ENCODE measurements around the gene IFIT3. TPM values are rescaled to one million over a fixed set of nuclear protein-coding genes. Genes with fewer than 3 reads are reported as not detected.
"Not testable (repeated sequence)": the region's sequence is repeated elsewhere in the genome, so short reads cannot be mapped to it uniquely, and the experiment has no call there.

Gene IFIT3
- total RNA-seq, 1 experiment from 2014 or later = 4.5 TPM

- DNase-seq (ENCODE audit: low read depth, low spot score); in situ Hi-C loops (cut with HindIII; ENCODE audit: low pct_unique_long_range_greater_than_20kb, low sequenced_read_pairs): not testable (repeated sequence)
Observed at GRCh38 chr10:89325081-89325480, 2.7 kb upstream of the IFIT3 start.

- in situ Hi-C loops (cut with HindIII; ENCODE audit: low pct_unique_long_range_greater_than_20kb, low sequenced_read_pairs); DNase-seq (ENCODE audit: low read depth, low spot score): not testable (repeated sequence)
Observed at GRCh38 chr10:89325856-89326255, 1.9 kb upstream of the IFIT3 start.

- in situ Hi-C loops (cut with HindIII; ENCODE audit: low pct_unique_long_range_greater_than_20kb, low sequenced_read_pairs) = no loop called here
- no peak for DNase-seq (ENCODE audit: low read depth, low spot score)
Observed at GRCh38 chr10:89329151-89329550, 1.4 kb downstream of the IFIT3 start.

GRCh38 chr10:89330014-89330413 is 2.2 kb downstream of the IFIT3 start:
- DNase-seq (ENCODE audit: low read depth, low spot score); in situ Hi-C loops (cut with HindIII; ENCODE audit: low pct_unique_long_range_greater_than_20kb, low sequenced_read_pairs): not testable (repeated sequence)

- DNase-seq (ENCODE audit: low read depth, low spot score) = no peak
- in situ Hi-C loops (cut with HindIII; ENCODE audit: low pct_unique_long_range_greater_than_20kb, low sequenced_read_pairs) = no loop called here
Observed at GRCh38 chr10:89330537-89331212, 2.9 kb downstream of the IFIT3 start.

- DNase-seq (ENCODE audit: low read depth, low spot score); in situ Hi-C loops (cut with HindIII; ENCODE audit: low pct_unique_long_range_greater_than_20kb, low sequenced_read_pairs): not testable (repeated sequence)
Observed at GRCh38 chr10:89331487-89332122, 3.8 kb downstream of the IFIT3 start.

GRCh38 chr10:89332123-89332633 is 4.4 kb downstream of the IFIT3 start:
- peak; percentile 26 for DNase-seq (ENCODE audit: low read depth, low spot score)
- in situ Hi-C loops (cut with HindIII; ENCODE audit: low pct_unique_long_range_greater_than_20kb, low sequenced_read_pairs) = no loop called here

- DNase-seq (ENCODE audit: low read depth, low spot score) = no peak
- in situ Hi-C loops (cut with HindIII; ENCODE audit: low pct_unique_long_range_greater_than_20kb, low sequenced_read_pairs) = no loop called here
Observed at GRCh38 chr10:89335226-89335625, 7.4 kb downstream of the IFIT3 start.

- in situ Hi-C loops (cut with HindIII; ENCODE audit: low pct_unique_long_range_greater_than_20kb, low sequenced_read_pairs) = no loop called here
- no peak for DNase-seq (ENCODE audit: low read depth, low spot score)
Observed at GRCh38 chr10:89336241-89336640, 8.4 kb downstream of the IFIT3 start.

- DNase-seq (ENCODE audit: low read depth, low spot score) = no peak
- in situ Hi-C loops (cut with HindIII; ENCODE audit: low pct_unique_long_range_greater_than_20kb, low sequenced_read_pairs) = no loop called here
Observed at GRCh38 chr10:89337484-89337883, 9.7 kb downstream of the IFIT3 start.

- no peak for DNase-seq (ENCODE audit: low read depth, low spot score)
- in situ Hi-C loops (cut with HindIII; ENCODE audit: low pct_unique_long_range_greater_than_20kb, low sequenced_read_pairs) = no loop called here
Observed at GRCh38 chr10:89338713-89339112, 10.9 kb downstream of the IFIT3 start.

GRCh38 chr10:89339875-89340274 is 12.1 kb downstream of the IFIT3 start:
- DNase-seq (ENCODE audit: low read depth, low spot score) = no peak
- in situ Hi-C loops (cut with HindIII; ENCODE audit: low pct_unique_long_range_greater_than_20kb, low sequenced_read_pairs) = no loop called here

- in situ Hi-C loops (cut with HindIII; ENCODE audit: low pct_unique_long_range_greater_than_20kb, low sequenced_read_pairs) = no loop called here
- no peak for DNase-seq (ENCODE audit: low read depth, low spot score)
Observed at GRCh38 chr10:89341649-89342048, 13.9 kb downstream of the IFIT3 start.

- DNase-seq (ENCODE audit: low read depth, low spot score) = peak; percentile 28
- in situ Hi-C loops (cut with HindIII; ENCODE audit: low pct_unique_long_range_greater_than_20kb, low sequenced_read_pairs) = no loop called here
Observed at GRCh38 chr10:89342206-89342958, 14.6 kb downstream of the IFIT3 start.

- DNase-seq (ENCODE audit: low read depth, low spot score) = no peak
- in situ Hi-C loops (cut with HindIII; ENCODE audit: low pct_unique_long_range_greater_than_20kb, low sequenced_read_pairs) = no loop called here
Observed at GRCh38 chr10:89343089-89343767, 15.4 kb downstream of the IFIT3 start.

GRCh38 chr10:89344156-89344555 is 16.4 kb downstream of the IFIT3 start:
- no peak for DNase-seq (ENCODE audit: low read depth, low spot score)
- in situ Hi-C loops (cut with HindIII; ENCODE audit: low pct_unique_long_range_greater_than_20kb, low sequenced_read_pairs) = no loop called here

- DNase-seq (ENCODE audit: low read depth, low spot score) = no peak
- in situ Hi-C loops (cut with HindIII; ENCODE audit: low pct_unique_long_range_greater_than_20kb, low sequenced_read_pairs) = no loop called here
Observed at GRCh38 chr10:89345367-89346000, 17.7 kb downstream of the IFIT3 start.
